IMR-90 (cell line): ENCODE results near the gene CISTR. TPM values are rescaled to one million over a fixed set of nuclear protein-coding genes. Genes with fewer than 3 reads are reported as not detected.

ENCODE experiments used
- ATAC-seq: fragments of 200-7000 bp; cut with Tn5 transposase; 2 replicates; pipeline ENCODE4 v1.9.1; 2020; ENCODE audit warnings: low read depth, mild to moderate bottlenecking, moderate library complexity
- BruUV-seq: library from RNA; stranded (reverse); fragments of 400-500 nt; replicated peaks from 2 replicates; lab custom pipeline; 2021; lab: Mats Ljungman, UMichigan
- CTCF ChIA-PET: fragments of 300-600 bp; formaldehyde crosslinking; extraction: SDS; loops from one replicate; lab custom pipeline; 2021; ENCODE audit warnings: antibody characterized with exemption; lab: Yijun Ruan, JAX
- POLR2A ChIA-PET: fragments of 300-600 bp; sonication (Branson Sonifier 250); formaldehyde crosslinking; loops from one replicate; lab custom pipeline; 2022; ENCODE audit warnings: antibody characterized with exemption; ENCODE audit not compliant: unreplicated experiment; lab: Charles Lee
- DNase-seq: peaks from one replicate; pipeline ENCODE4 v3.0.0; 2013
- H2AFZ ChIP-seq: replicated peaks from 2 replicates; pipeline ENCODE3; 2013; ENCODE audit warnings: low read length, mild to moderate bottlenecking; ENCODE audit not compliant: poor library complexity
- H2AK5ac ChIP-seq: 2 replicates; pipeline ENCODE4 v1.6.1; 2013; ENCODE audit warnings: low read depth, low read length, inconsistent platforms
- H2AK9ac ChIP-seq: replicated peaks from 2 replicates; pipeline ENCODE3; 2013; ENCODE audit warnings: mild to moderate bottlenecking, low read depth, low read length, moderate library complexity; ENCODE audit not compliant: poor library complexity
- H2BK120ac ChIP-seq: 2 replicates; pipeline ENCODE4 v1.6.1; 2013; ENCODE audit warnings: low read depth, low read length, inconsistent platforms
- H2BK15ac ChIP-seq: 3 replicates; pipeline ENCODE4 v1.6.1; 2013; ENCODE audit warnings: low read depth, low read length, inconsistent platforms
- H2BK20ac ChIP-seq: 2 replicates; pipeline ENCODE4 v1.6.1; 2013; ENCODE audit warnings: low read depth, mild to moderate bottlenecking, inconsistent platforms, low read length, moderate library complexity
- H2BK5ac ChIP-seq: 2 replicates; pipeline ENCODE4 v1.6.1; 2013; ENCODE audit warnings: mild to moderate bottlenecking, low read depth, low read length, inconsistent platforms; ENCODE audit not compliant: poor library complexity, severe bottlenecking
- H3K14ac ChIP-seq: replicated peaks from 2 replicates; pipeline ENCODE4 v1.6.1; 2013; ENCODE audit warnings: low read depth, low read length, inconsistent platforms
- H3K18ac ChIP-seq: 2 replicates; pipeline ENCODE4 v1.6.1; 2013; ENCODE audit warnings: low read depth, low read length, control low read depth
- H3K23ac ChIP-seq: 2 replicates; pipeline ENCODE4 v1.6.1; 2013; ENCODE audit warnings: low read depth, low read length, inconsistent platforms
- H3K27ac ChIP-seq: 2 replicates; pipeline ENCODE4 v1.5.1; 2013; ENCODE audit warnings: mild to moderate bottlenecking, control low read depth, low read length; ENCODE audit not compliant: insufficient read depth
- H3K27me3 ChIP-seq: 2 replicates; pipeline ENCODE4 v1.6.1; 2013; ENCODE audit warnings: low read length; ENCODE audit not compliant: control insufficient read depth, insufficient read depth
- H3K36me3 ChIP-seq: 2 replicates; pipeline ENCODE4 v1.6.1; 2013; ENCODE audit warnings: low read length, mixed read lengths; ENCODE audit not compliant: control insufficient read depth, insufficient read depth
- H3K4ac ChIP-seq: 2 replicates; pipeline ENCODE4 v1.6.1; 2013; ENCODE audit warnings: low read depth, low read length, inconsistent platforms
- H3K4me1 ChIP-seq: 2 replicates; pipeline ENCODE4 v1.6.1; 2013; ENCODE audit warnings: low read length, mixed read lengths; ENCODE audit not compliant: control insufficient read depth, insufficient read depth
- H3K4me2 ChIP-seq: 2 replicates; pipeline ENCODE4 v1.6.1; 2013; ENCODE audit warnings: low read depth, mild to moderate bottlenecking, control low read depth, low read length, moderate library complexity
- H3K4me3 ChIP-seq: 2 replicates; pipeline ENCODE4 v1.5.1; 2013; ENCODE audit warnings: low read depth, mild to moderate bottlenecking, control low read depth, low read length, moderate library complexity; ENCODE audit not compliant: insufficient read depth
- H3K56ac ChIP-seq: 2 replicates; pipeline ENCODE4 v1.6.1; 2013; ENCODE audit warnings: low read length, inconsistent platforms; ENCODE audit not compliant: insufficient read depth; ENCODE audit errors: extremely low read depth
- H3K79me1 ChIP-seq, 2 experiments: 2 replicates each; pipeline ENCODE4 v1.6.1; 2013; ENCODE audit warnings: low read length in 2 of 2, inconsistent platforms in 1 of 2, low read depth in 1 of 2
- H3K9ac ChIP-seq: 2 replicates; pipeline ENCODE4 v1.6.1; 2013; ENCODE audit warnings: low read depth, low read length, control low read depth
- H3K9me1 ChIP-seq: 2 replicates; pipeline ENCODE4 v1.6.1; 2013; ENCODE audit warnings: low read length, inconsistent platforms; ENCODE audit not compliant: insufficient read depth
- H3K9me3 ChIP-seq: 2 replicates; pipeline ENCODE4 v1.6.1; 2013; ENCODE audit warnings: low read length; ENCODE audit not compliant: control insufficient read depth, insufficient read depth
- H4K20me1 ChIP-seq: 2 replicates; pipeline ENCODE4 v1.6.1; 2013; ENCODE audit warnings: low read length, inconsistent platforms; ENCODE audit not compliant: insufficient read depth
- H4K5ac ChIP-seq: 2 replicates; pipeline ENCODE4 v1.6.1; 2013; ENCODE audit warnings: mild to moderate bottlenecking, low read depth, low read length, control low read depth
- H4K8ac ChIP-seq, 2 experiments: 2 replicates each; pipeline ENCODE4 v1.6.1; 2013; ENCODE audit warnings: low read depth in 2 of 2, low read length in 2 of 2, control low read depth in 1 of 2, inconsistent platforms in 1 of 2
- H4K91ac ChIP-seq: 2 replicates; pipeline ENCODE4 v1.6.1; 2013; ENCODE audit warnings: low read depth, low read length, inconsistent platforms; ENCODE audit not compliant: insufficient read depth
- BHLHE40 ChIP-seq: fragments of 150-350 bp; IDR thresholded peaks from 2 replicates; pipeline ENCODE4 v1.6.1; 2016; ENCODE audit warnings: mild to moderate bottlenecking, low read depth, low read length
- CEBPB ChIP-seq: IDR thresholded peaks from 2 replicates; pipeline ENCODE4 v1.6.1; 2012; ENCODE audit warnings: low read depth, low read length, improper control_type of control experiment
- CHD1 ChIP-seq: IDR thresholded peaks from 2 replicates; pipeline ENCODE4 v1.6.1; 2012; ENCODE audit warnings: low read depth, low read length, improper control_type of control experiment
- CTCF ChIP-seq: conservative IDR thresholded peaks from 2 replicates; pipeline ENCODE4 v1.5.1; 2012; ENCODE audit warnings: mild to moderate bottlenecking, low read depth, low read length, improper control_type of control experiment
- ELK1 ChIP-seq: fragments of 150-350 bp; IDR thresholded peaks from 2 replicates; pipeline ENCODE4 v1.6.1; 2016; ENCODE audit warnings: low read depth, mild to moderate bottlenecking, low read length, moderate library complexity, borderline replicate concordance
- FOS ChIP-seq: fragments of 150-350 bp; IDR thresholded peaks from 2 replicates; pipeline ENCODE4 v1.6.1; 2016; ENCODE audit warnings: low read depth, low read length
- MAFK ChIP-seq: IDR thresholded peaks from 2 replicates; pipeline ENCODE4 v1.6.1; 2012; ENCODE audit warnings: low read depth, low read length, improper control_type of control experiment
- MAZ ChIP-seq: IDR thresholded peaks from 2 replicates; pipeline ENCODE4 v1.6.1; 2012; ENCODE audit warnings: low read depth, mild to moderate bottlenecking, low read length, improper control_type of control experiment, moderate library complexity, borderline replicate concordance
- MXI1 ChIP-seq: IDR thresholded peaks from 2 replicates; pipeline ENCODE4 v1.6.1; 2012; ENCODE audit warnings: low read depth, mild to moderate bottlenecking, low read length, moderate library complexity, borderline replicate concordance
- NFE2L2 ChIP-seq: fragments of 150-350 bp; IDR thresholded peaks from 2 replicates; pipeline ENCODE4 v1.6.1; 2016; ENCODE audit warnings: low read depth, mild to moderate bottlenecking, low read length
- POLR2A ChIP-seq: IDR thresholded peaks from 2 replicates; pipeline ENCODE4 v1.6.1; 2012; ENCODE audit warnings: mild to moderate bottlenecking, low read depth, low read length
- RAD21 ChIP-seq: IDR thresholded peaks from 2 replicates; pipeline ENCODE4 v1.6.1; 2012; ENCODE audit warnings: low read length, improper control_type of control experiment
- RCOR1 ChIP-seq: IDR thresholded peaks from 2 replicates; pipeline ENCODE4 v1.6.1; 2012; ENCODE audit warnings: mild to moderate bottlenecking, low read length, improper control_type of control experiment; ENCODE audit not compliant: insufficient replicate concordance
- RFX5 ChIP-seq: IDR thresholded peaks from 2 replicates; pipeline ENCODE4 v1.8.0; 2012; ENCODE audit warnings: low read depth, mild to moderate bottlenecking, low read length, moderate library complexity
- SMC3 ChIP-seq: fragments of 150-350 bp; IDR thresholded peaks from 2 replicates; pipeline ENCODE4 v1.6.1; 2016; ENCODE audit warnings: low read depth, mild to moderate bottlenecking, antibody characterized with exemption, low read length, moderate library complexity
- WGBS, 2 experiments: methylation state at CpG; one replicate each; pipeline versions ENCODE4 v1.1.5 to v1.1.7; 2013; ENCODE audit warnings: missing lambda C conversion rate in 2 of 2; ENCODE audit not compliant: insufficient read length in 1 of 2; ENCODE audit errors: extremely low coverage in 2 of 2; 5-methylcytosine and 5-hydroxymethylcytosine counted together
- dilution Hi-C: fragments of 300-500 bp; cut with HindIII; formaldehyde crosslinking; loops from one replicate; pipeline ENCODE4 v1.14.3; 2018; ENCODE audit warnings: low sequenced_read_pairs; ENCODE audit not compliant: unreplicated experiment
- in situ Hi-C: fragments of 300-500 bp; cut with MboI; formaldehyde crosslinking; loops from 3 replicates; pipeline ENCODE4 v1.14.3; 2019; ENCODE audit warnings: low sequenced_read_pairs, inconsistent platforms, mixed read lengths
- intact Hi-C: fragments of 100-400 bp; cut with micrococcal nuclease; formaldehyde crosslinking; loops from 2 replicates; pipeline ENCODE4 v1.10.0; 2022
- polyA plus RNA-seq, 3 experiments: library from polyadenylated mRNA; depleted of rRNA; stranded (reverse); fragments of >200 nt; gene quantifications; 2 replicates each; pipeline ENCODE4 v1.2.3, GENCODE V29; 2012; ENCODE audit warnings: low replicate concordance in 1 of 3
- total RNA-seq: library from RNA; depleted of rRNA; stranded (reverse); fragments of >200 nt; gene quantifications from 2 replicates; pipeline ENCODE4 v1.2.3, GENCODE V29; 2012
- TF ChIP-seq, protein P1 (sequence below): fragments of 150-350 bp; IDR thresholded peaks from 2 replicates; pipeline ENCODE4 v1.6.1; 2017; ENCODE audit warnings: mild to moderate bottlenecking, antibody characterized with exemption, low read length, low read depth

Gene CISTR
- total and polyA plus RNA-seq, 2 of the 4 experiments (the other 2 are of a cell fraction) = not detected

GRCh38 chr12:53733807-53734200 is 18.0 kb downstream of the CISTR start:
- H3K56ac ChIP-seq = no peak overlapping the region
- no peaks in the 10 kb centered on the region for H3K36me3 ChIP-seq
- H4K91ac ChIP-seq = no peak overlapping the region
- no peaks in the 10 kb centered on the region for H4K20me1 ChIP-seq
- H3K27ac ChIP-seq = no peak overlapping the region
- no peak overlapping the region for H3K18ac ChIP-seq
- no peak overlapping the region for H2BK15ac ChIP-seq
- H3K27me3 ChIP-seq = peaks cover 52% of the 10 kb centered on the region
- intact Hi-C loops = no loop called here
- no peak overlapping the region for H2AFZ ChIP-seq
- in situ Hi-C loops = no loop called here
- H2AK9ac ChIP-seq = no peak overlapping the region
- H4K5ac ChIP-seq = no peak overlapping the region
- no peak overlapping the region for H4K8ac ChIP-seq
- H2BK120ac ChIP-seq = no peak overlapping the region
- ChIA-PET CTCF (interaction anchor here (0.6 to 1.8 kb wide), 3 partner anchors 9 to 32 kb away, joined by 3 to 9 read pairs (median 7); no protein-coding TSS in a partner anchor), POLR2A (no interaction called here)
- H2BK5ac ChIP-seq = no peak overlapping the region
- DNase-seq (no peak), ATAC-seq (no peak)
- H3K4me2 ChIP-seq = no peak overlapping the region
- H3K4me3 ChIP-seq = no peak overlapping the region
- no peak overlapping the region for H3K14ac ChIP-seq
- no peaks in the 10 kb centered on the region; the same call in 1 of the 2 replicates for H3K9me1 ChIP-seq
- H2BK20ac ChIP-seq = no peak overlapping the region
- H3K23ac ChIP-seq = no peak overlapping the region
- H3K79me1 ChIP-seq = no peaks in the 10 kb centered on the region
- no peak overlapping the region for H3K9ac ChIP-seq
- dilution Hi-C loops = no loop called here
- no peak overlapping the region for H2AK5ac ChIP-seq
- no TSS peak for BruUV-seq
- no peak for TF ChIP-seq RFX5
- TF ChIP-seq, protein P1, sequence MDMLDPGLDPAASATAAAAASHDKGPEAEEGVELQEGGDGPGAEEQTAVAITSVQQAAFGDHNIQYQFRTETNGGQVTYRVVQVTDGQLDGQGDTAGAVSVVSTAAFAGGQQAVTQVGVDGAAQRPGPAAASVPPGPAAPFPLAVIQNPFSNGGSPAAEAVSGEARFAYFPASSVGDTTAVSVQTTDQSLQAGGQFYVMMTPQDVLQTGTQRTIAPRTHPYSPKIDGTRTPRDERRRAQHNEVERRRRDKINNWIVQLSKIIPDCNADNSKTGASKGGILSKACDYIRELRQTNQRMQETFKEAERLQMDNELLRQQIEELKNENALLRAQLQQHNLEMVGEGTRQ = no peak
- TF ChIP-seq MAZ = no peak
- TF ChIP-seq CEBPB = no peak
- no peak for TF ChIP-seq CHD1
- no peak for TF ChIP-seq FOS
- no peak for TF ChIP-seq MXI1
- TF ChIP-seq CTCF = no peak
- TF ChIP-seq RAD21 = no peak
- no peak for TF ChIP-seq MAFK
- TF ChIP-seq BHLHE40 = no peak
- no peak for TF ChIP-seq RCOR1
- no peak for TF ChIP-seq SMC3
- TF ChIP-seq POLR2A = no peak
- TF ChIP-seq NFE2L2 = no peak
- no peak for TF ChIP-seq ELK1
- WGBS, 2 experiments = 58% methylated on average over 3 of the region's 5 CpGs; no CpG with 5 or more reads in 1 of the 2 experiments
- H3K9me3 ChIP-seq = no peaks in the 10 kb centered on the region
- H3K4me1 ChIP-seq = no peaks in the 10 kb centered on the region
- H3K4ac ChIP-seq = no peak overlapping the region
